ENCODE measurements around the gene HOXC9.

The HOXC9 gene

GRCh38 chr12:54047160-54047963, 47.4 kb downstream of the HOXC9 start:
- Histone ChIP-seq H3K27me3 (ENCODE audit: insufficient read depth, low read length, poor library complexity) (peaks cover 48% of the 10 kb centered on the region), H3K9ac (ENCODE audit: low read depth, low read length) (no peak overlapping the region), H3K4me3 (ENCODE audit: low read depth in 1 of 2, low read length in 2 of 2) (no peak overlapping the region), H3K79me2 (ENCODE audit: insufficient read depth, low read length) (no peaks in the 10 kb centered on the region), H3K27ac (ENCODE audit: low read length) (no peak overlapping the region), H4K20me1 (ENCODE audit: insufficient read depth, low read length) (no peaks in the 10 kb centered on the region), H3K4me1 (ENCODE audit: insufficient read depth, low read length) (peaks cover 9% of the 10 kb centered on the region), H2AFZ (ENCODE audit: low read depth, low read length) (no peak overlapping the region), H3K9me3 (ENCODE audit: insufficient read depth, low read length, severe bottlenecking) (no peaks in the 10 kb centered on the region), H3K4me2 (ENCODE audit: insufficient read depth, low read length) (no peak overlapping the region), H3K36me3 (ENCODE audit: insufficient read depth, low read length) (no peaks in the 10 kb centered on the region)
- TF ChIP-seq EZH2 (IDR thresholded peaks at IDR 0.05; ENCODE audit: borderline replicate concordance, low read depth, low read length, severe bottlenecking): no peak
- no peak for TF ChIP-seq CTCF (IDR thresholded peaks at IDR 0.05; ENCODE audit: borderline replicate concordance, extremely low read depth, low read length, poor library complexity, severe bottlenecking)
- DNase-seq (no peak), ATAC-seq (ENCODE audit: insufficient read depth, low read depth) (no peak)

GRCh38 chr12:54047964-54048303, 48.0 kb downstream of the HOXC9 start:
- DNase-seq (no peak), ATAC-seq (ENCODE audit: insufficient read depth, low read depth) (no peak)
- H3K4me2 ChIP-seq (ENCODE audit: insufficient read depth, low read length): no peak overlapping the region
- no peak overlapping the region for H3K27ac ChIP-seq (ENCODE audit: low read length)
- no peak overlapping the region for H2AFZ ChIP-seq (ENCODE audit: low read depth, low read length)
- no peak overlapping the region for H3K9ac ChIP-seq (ENCODE audit: low read depth, low read length)
- H3K4me3 ChIP-seq (ENCODE audit: low read depth in 1 of 2, low read length in 2 of 2): no peak overlapping the region
- no peaks in the 10 kb centered on the region for H3K9me3 ChIP-seq (ENCODE audit: insufficient read depth, low read length, severe bottlenecking)
- no peaks in the 10 kb centered on the region for H3K36me3 ChIP-seq (ENCODE audit: insufficient read depth, low read length)
- H4K20me1 ChIP-seq (ENCODE audit: insufficient read depth, low read length): no peaks in the 10 kb centered on the region
- peaks cover 48% of the 10 kb centered on the region for H3K27me3 ChIP-seq (ENCODE audit: insufficient read depth, low read length, poor library complexity)
- peaks cover 13% of the 10 kb centered on the region for H3K4me1 ChIP-seq (ENCODE audit: insufficient read depth, low read length)
- no peaks in the 10 kb centered on the region for H3K79me2 ChIP-seq (ENCODE audit: insufficient read depth, low read length)
- no peak for TF ChIP-seq CTCF (IDR thresholded peaks at IDR 0.05; ENCODE audit: borderline replicate concordance, extremely low read depth, low read length, poor library complexity, severe bottlenecking)
- TF ChIP-seq EZH2 (IDR thresholded peaks at IDR 0.05; ENCODE audit: borderline replicate concordance, low read depth, low read length, severe bottlenecking): no peak

GRCh38 chr12:54048406-54049093, 48.6 kb downstream of the HOXC9 start:
- H3K4me3 ChIP-seq (ENCODE audit: low read depth in 1 of 2, low read length in 2 of 2): no peak overlapping the region
- H3K9ac ChIP-seq (ENCODE audit: low read depth, low read length): no peak overlapping the region
- H3K27me3 ChIP-seq (ENCODE audit: insufficient read depth, low read length, poor library complexity): peaks cover 48% of the 10 kb centered on the region
- no peaks in the 10 kb centered on the region for H4K20me1 ChIP-seq (ENCODE audit: insufficient read depth, low read length)
- no peak overlapping the region for H3K27ac ChIP-seq (ENCODE audit: low read length)
- no peaks in the 10 kb centered on the region for H3K36me3 ChIP-seq (ENCODE audit: insufficient read depth, low read length)
- DNase-seq (no peak), ATAC-seq (ENCODE audit: insufficient read depth, low read depth) (no peak)
- peaks cover 14% of the 10 kb centered on the region for H3K4me1 ChIP-seq (ENCODE audit: insufficient read depth, low read length)
- no peak overlapping the region for H3K4me2 ChIP-seq (ENCODE audit: insufficient read depth, low read length)
- H3K9me3 ChIP-seq (ENCODE audit: insufficient read depth, low read length, severe bottlenecking): no peaks in the 10 kb centered on the region
- H2AFZ ChIP-seq (ENCODE audit: low read depth, low read length): no peak overlapping the region
- H3K79me2 ChIP-seq (ENCODE audit: insufficient read depth, low read length): no peaks in the 10 kb centered on the region
- TF ChIP-seq EZH2 (IDR thresholded peaks at IDR 0.05; ENCODE audit: borderline replicate concordance, low read depth, low read length, severe bottlenecking): no peak
- no peak for TF ChIP-seq CTCF (IDR thresholded peaks at IDR 0.05; ENCODE audit: borderline replicate concordance, extremely low read depth, low read length, poor library complexity, severe bottlenecking)
